Ovary (tissue), 9 donors: Measurements from ENCODE around the gene SEL1L3. TPM values are rescaled to one million over a fixed set of nuclear protein-coding genes. Genes with fewer than 3 reads are reported as not detected.

ENCODE experiments used
- DNase-seq, 5 donors: peaks; one replicate each; pipeline ENCODE4 v3.0.0-alpha.2; 2019 to 2020
- H3K27ac ChIP-seq, 2 donors: fragments of 200-600 bp; one replicate each; pipeline versions ENCODE4 v1.5.1 to v1.8.0; 2019 to 2022
- H3K27me3 ChIP-seq: fragments of 200-600 bp; one replicate; pipeline ENCODE4 v1.8.0; 2022
- H3K36me3 ChIP-seq: fragments of 200-600 bp; sonication (generic); one replicate; pipeline ENCODE4 v1.5.1; 2019
- H3K4me1 ChIP-seq: one replicate; pipeline ENCODE4 v1.8.1; 2013; ENCODE audit warnings: mild to moderate bottlenecking, moderate library complexity; ENCODE audit not compliant: insufficient read depth
- H3K4me3 ChIP-seq: fragments of 200-600 bp; sonication (generic); one replicate; pipeline ENCODE4 v1.5.1; 2017
- H3K9me3 ChIP-seq, 2 donors: fragments of 200-600 bp in 1 of 2; sonication (generic) in 1 of 2; one replicate each; pipeline versions ENCODE4 v1.5.1 to v1.8.1; 2013 to 2019; ENCODE audit warnings: mild to moderate bottlenecking in 1 of 2, moderate library complexity in 1 of 2
- CTCF ChIP-seq, 3 donors: fragments of 450-650 bp in 2 of 3; fragments of 200-600 bp in 1 of 3; IDR thresholded peaks; one replicate each; pipeline versions ENCODE4 v1.5.1 to v1.8.0; 2016 to 2022; ENCODE audit warnings: antibody characterized with exemption in 3 of 3, mild to moderate bottlenecking in 1 of 3
- EP300 ChIP-seq: sonication (generic); formaldehyde crosslinking; IDR thresholded peaks from one replicate; pipeline ENCODE4 v1.6.1; 2017; ENCODE audit warnings: antibody characterized with exemption
- POLR2A ChIP-seq: fragments of 450-650 bp; IDR thresholded peaks from one replicate; pipeline ENCODE4 v1.6.1; 2017; ENCODE audit warnings: antibody characterized with exemption, mild to moderate bottlenecking, moderate library complexity
- WGBS, 3 donors: extraction: QIAGEN DNeasy Blood & Tissue Kit in 1 of 3; methylation state at CpG; one replicate each; pipeline versions ENCODE4 v1.1.5 to v1.1.7; 2013 to 2017; 5-methylcytosine and 5-hydroxymethylcytosine counted together
- intact Hi-C, 4 donors: fragments of 100-400 bp; cut with DNase I; formaldehyde crosslinking; loops; one replicate each; pipeline versions ENCODE4 v1.11.0 to v1.15.1; 2022 to 2023
- polyA plus RNA-seq, 2 donors: library from polyadenylated mRNA; stranded (reverse); fragments of 200-250 nt in 1 of 2; fragments of 350-450 nt in 1 of 2; fragmentation: Illumina TruSeq in 1 of 2; extraction: RNeasy Lipid Tissue Mini Kit (QIAGEN cat#74804) in 1 of 2; gene quantifications; one replicate each; pipeline ENCODE4 v1.2.3, GENCODE V29; 2013 to 2014
- total RNA-seq, 7 donors: library from RNA; depleted of rRNA in 2 of 7; stranded (reverse); fragments of >200 nt in 2 of 7; fragmentation: NEBNext Ultra II Directional in 3 of 7; extraction: Animal tissue kit (Norgen Biotek cat#: 25700) in 3 of 7; gene quantifications; one replicate each; pipeline versions ENCODE4 v1.1.0 to v1.2.4, GENCODE V29; 2016 to 2023
- donor health status: DM: no; HTN: no; CAD: no; lungs with moderate emphysema.
- donor health status: DM: no; HTN: no; CAD: no.
- donor health status: Bipolar disorder and iron deficiency.
- donor health status: DM: yes; HTN: yes; CAD: no.
- donor health status: DM: no; HTN: no; CAD: no.
- donor health status: DM: yes; HTN: yes; CAD: no.

The SEL1L3 gene
- total and polyA plus RNA-seq, 9 donors, result 4.4 to 27.7 (median 8.3) TPM

GRCh38 chr4:25750874-25751273 lies 111.9 kb downstream of the SEL1L3 start:
- Histone ChIP-seq H3K36me3 (no peaks in the 10 kb centered on the region), H3K9me3 (no peaks in the 10 kb centered on the region), H3K27ac (no peak overlapping the region), H3K4me1 (no peaks in the 10 kb centered on the region), H3K4me3 (no peak overlapping the region), H3K27me3 (no peaks in the 10 kb centered on the region)
- intact Hi-C loops, result no loop called here
- no peak for DNase-seq
- 89 to 90% (median 89%) methylated on average over 4 of the region's 4 CpGs for WGBS, 3 donors
- TF ChIP-seq POLR2A (no peak), EP300 (no peak), CTCF (IDR thresholded peaks at IDR 0.05) (no peak)

GRCh38 chr4:25749150-25749794 lies 113.5 kb downstream of the SEL1L3 start:
- TF ChIP-seq CTCF (IDR thresholded peaks at IDR 0.05), result no peak
- TF ChIP-seq POLR2A, result no peak
- TF ChIP-seq EP300, result no peak
- Histone ChIP-seq H3K9me3 (no peaks in the 10 kb centered on the region), H3K36me3 (no peaks in the 10 kb centered on the region), H3K4me1 (no peaks in the 10 kb centered on the region), H3K27me3 (no peaks in the 10 kb centered on the region), H3K4me3 (no peak overlapping the region), H3K27ac (no peak overlapping the region)
- intact Hi-C loops, result no loop called here
- 74 to 78% (median 76%) methylated on average over 5 of the region's 5 CpGs for WGBS, 3 donors
- no peak for DNase-seq

- no peaks in the 10 kb centered on the region for H3K27me3 ChIP-seq
- DNase-seq, result no peak
- 79 to 82% (median 81%) methylated on average over 3 of the region's 3 CpGs for WGBS, 3 donors
- TF ChIP-seq POLR2A (no peak), CTCF (IDR thresholded peaks at IDR 0.05) (no peak), EP300 (no peak)
- H3K36me3 ChIP-seq, result no peaks in the 10 kb centered on the region
- H3K9me3 ChIP-seq, result no peaks in the 10 kb centered on the region
- H3K27ac ChIP-seq, result no peak overlapping the region
- H3K4me3 ChIP-seq, result no peak overlapping the region
- intact Hi-C loops, result no loop called here
- no peaks in the 10 kb centered on the region for H3K4me1 ChIP-seq
These were observed 118.8 kb downstream of the SEL1L3 start for GRCh38 chr4:25743971-25744370.

GRCh38 chr4:25729564-25729963 lies 133.2 kb downstream of the SEL1L3 start:
- Histone ChIP-seq H3K4me3 (no peak overlapping the region), H3K4me1 (no peaks in the 10 kb centered on the region), H3K36me3 (no peaks in the 10 kb centered on the region), H3K27me3 (no peaks in the 10 kb centered on the region), H3K27ac (no peak overlapping the region), H3K9me3 (no peaks in the 10 kb centered on the region)
- 87 to 91% (median 90%) methylated on average over 9 of the region's 9 CpGs for WGBS, 3 donors
- TF ChIP-seq CTCF (IDR thresholded peaks at IDR 0.05) (no peak), EP300 (no peak), POLR2A (no peak)
- no peak for DNase-seq
- intact Hi-C loops, result no loop called here
